ENCODE data around the gene CTF1. TPM values are rescaled to one million over a fixed set of nuclear protein-coding genes. Genes with fewer than 3 reads are reported as not detected.
"Not testable (repeated sequence)": the region's sequence is repeated elsewhere in the genome, so short reads cannot be mapped to it uniquely, and the experiment has no call there.

The CTF1 gene
- total RNA-seq, 1 donor from 2014 or later, result 3.2 TPM

- TF ChIP-seq POLR2A (IDR thresholded peaks at IDR 0.05) (no peak), POLR2AphosphoS5 (IDR thresholded peaks at IDR 0.05; ENCODE audit: insufficient read depth in 1 of 2, low read depth in 1 of 2) (no peak)
- TF ChIP-seq, protein P1, sequence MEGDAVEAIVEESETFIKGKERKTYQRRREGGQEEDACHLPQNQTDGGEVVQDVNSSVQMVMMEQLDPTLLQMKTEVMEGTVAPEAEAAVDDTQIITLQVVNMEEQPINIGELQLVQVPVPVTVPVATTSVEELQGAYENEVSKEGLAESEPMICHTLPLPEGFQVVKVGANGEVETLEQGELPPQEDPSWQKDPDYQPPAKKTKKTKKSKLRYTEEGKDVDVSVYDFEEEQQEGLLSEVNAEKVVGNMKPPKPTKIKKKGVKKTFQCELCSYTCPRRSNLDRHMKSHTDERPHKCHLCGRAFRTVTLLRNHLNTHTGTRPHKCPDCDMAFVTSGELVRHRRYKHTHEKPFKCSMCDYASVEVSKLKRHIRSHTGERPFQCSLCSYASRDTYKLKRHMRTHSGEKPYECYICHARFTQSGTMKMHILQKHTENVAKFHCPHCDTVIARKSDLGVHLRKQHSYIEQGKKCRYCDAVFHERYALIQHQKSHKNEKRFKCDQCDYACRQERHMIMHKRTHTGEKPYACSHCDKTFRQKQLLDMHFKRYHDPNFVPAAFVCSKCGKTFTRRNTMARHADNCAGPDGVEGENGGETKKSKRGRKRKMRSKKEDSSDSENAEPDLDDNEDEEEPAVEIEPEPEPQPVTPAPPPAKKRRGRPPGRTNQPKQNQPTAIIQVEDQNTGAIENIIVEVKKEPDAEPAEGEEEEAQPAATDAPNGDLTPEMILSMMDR (IDR thresholded peaks at IDR 0.05), result no peak
- no peaks in the 10 kb centered on the region for H3K4me1 ChIP-seq
- intact Hi-C loops (cut with DNase I), result no loop called here
- H3K36me3 ChIP-seq, result no peaks in the 10 kb centered on the region
- no peak for DNase-seq (ENCODE audit: extremely low spot score in 2 of 2)
- no peak overlapping the region for H3K4me3 ChIP-seq
- H3K27me3 ChIP-seq, result no peaks in the 10 kb centered on the region
- H3K27ac ChIP-seq, result no peak overlapping the region
- no peaks in the 10 kb centered on the region for H3K9me3 ChIP-seq
Measured at GRCh38 chr16:30858829-30859423, 37.5 kb upstream of the CTF1 start.

- H3K4me1 ChIP-seq; H3K36me3 ChIP-seq; H3K27ac ChIP-seq; H3K4me3 ChIP-seq; H3K27me3 ChIP-seq; DNase-seq (ENCODE audit: extremely low spot score in 2 of 2); H3K9me3 ChIP-seq; intact Hi-C loops (cut with DNase I): not testable (repeated sequence)
Measured at GRCh38 chr16:30860729-30861128, 35.7 kb upstream of the CTF1 start.

DNA sequence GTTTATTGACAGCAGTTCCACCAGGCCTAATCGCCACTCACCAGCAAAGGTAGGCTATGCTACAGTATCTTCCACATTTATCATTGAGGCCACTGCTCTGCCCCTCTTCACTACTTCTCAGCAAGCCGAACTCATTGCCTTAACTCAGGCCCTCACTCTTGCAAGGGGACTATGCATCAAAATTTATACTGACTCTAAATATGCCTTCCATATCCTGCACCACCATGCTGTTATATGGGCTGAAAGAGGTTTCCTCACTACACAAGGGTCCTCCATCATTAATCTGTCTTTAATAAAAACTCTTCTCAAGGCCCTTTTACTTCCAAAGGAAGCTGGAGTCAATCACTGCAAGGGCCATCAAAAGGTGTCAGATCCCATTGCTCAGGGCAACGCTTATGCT lies 33.2 kb upstream of the CTF1 start:
- intact Hi-C loops (cut with DNase I); H3K4me3 ChIP-seq; H3K27me3 ChIP-seq; H3K27ac ChIP-seq; DNase-seq (ENCODE audit: extremely low spot score in 2 of 2); H3K9me3 ChIP-seq; H3K36me3 ChIP-seq; H3K4me1 ChIP-seq: not testable (repeated sequence)

GRCh38 chr16:30866031-30866430 lies 30.4 kb upstream of the CTF1 start:
- no peaks in the 10 kb centered on the region for H3K9me3 ChIP-seq
- intact Hi-C loops (cut with DNase I), result no loop called here
- no peaks in the 10 kb centered on the region for H3K4me1 ChIP-seq
- TF ChIP-seq POLR2AphosphoS5 (IDR thresholded peaks at IDR 0.05; ENCODE audit: insufficient read depth in 1 of 2, low read depth in 1 of 2) (no peak), POLR2A (IDR thresholded peaks at IDR 0.05) (no peak)
- TF ChIP-seq, protein P1 (IDR thresholded peaks at IDR 0.05), result no peak
- no peaks in the 10 kb centered on the region for H3K36me3 ChIP-seq
- no peaks in the 10 kb centered on the region for H3K27me3 ChIP-seq
- no peak overlapping the region for H3K4me3 ChIP-seq
- H3K27ac ChIP-seq, result no peak overlapping the region
- no peak for DNase-seq (ENCODE audit: extremely low spot score in 2 of 2)

- intact Hi-C loops (cut with DNase I), result no loop called here
- Histone ChIP-seq H3K36me3 (no peaks in the 10 kb centered on the region), H3K4me1 (no peaks in the 10 kb centered on the region), H3K27me3 (no peaks in the 10 kb centered on the region), H3K4me3 (no peak overlapping the region), H3K27ac (no peak overlapping the region), H3K9me3 (no peaks in the 10 kb centered on the region)
- TF ChIP-seq, protein P1 (IDR thresholded peaks at IDR 0.05), result no peak
- TF ChIP-seq POLR2AphosphoS5 (IDR thresholded peaks at IDR 0.05; ENCODE audit: insufficient read depth in 1 of 2, low read depth in 1 of 2), result no peak
- no peak for TF ChIP-seq POLR2A (IDR thresholded peaks at IDR 0.05)
- DNase-seq (ENCODE audit: extremely low spot score in 2 of 2), result no peak
Measured at GRCh38 chr16:30867747-30868146, 28.7 kb upstream of the CTF1 start.

DNA sequence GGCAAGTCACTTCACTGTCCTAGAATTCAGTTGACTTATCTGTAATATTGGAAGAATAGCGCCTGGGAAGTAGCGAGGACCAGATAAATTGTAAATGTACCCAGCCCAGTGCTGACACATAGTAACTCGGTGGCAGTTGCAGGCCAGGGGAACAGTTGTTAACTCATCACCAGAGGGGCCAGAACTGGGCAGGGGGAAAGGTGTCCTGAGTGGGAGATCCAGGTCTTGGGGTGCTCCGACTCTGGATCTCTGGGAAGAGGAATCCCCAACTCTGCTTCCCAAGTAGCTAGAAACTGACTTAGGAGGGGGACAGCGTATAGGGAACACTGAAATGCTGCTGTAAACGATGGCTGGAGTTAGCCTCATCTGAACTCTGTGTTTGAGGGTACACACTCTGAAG lies 25.5 kb upstream of the CTF1 start:
- no peak for DNase-seq (ENCODE audit: extremely low spot score in 2 of 2)
- TF ChIP-seq POLR2AphosphoS5 (IDR thresholded peaks at IDR 0.05; ENCODE audit: insufficient read depth in 1 of 2, low read depth in 1 of 2), result no peak
- no peak for TF ChIP-seq POLR2A (IDR thresholded peaks at IDR 0.05)
- TF ChIP-seq, protein P1 (IDR thresholded peaks at IDR 0.05), result no peak
- H3K36me3 ChIP-seq, result no peaks in the 10 kb centered on the region
- H3K4me3 ChIP-seq, result no peak overlapping the region
- intact Hi-C loops (cut with DNase I), result no loop called here
- H3K4me1 ChIP-seq, result peaks cover 11% of the 10 kb centered on the region
- H3K27ac ChIP-seq, result no peak overlapping the region
- H3K27me3 ChIP-seq, result no peaks in the 10 kb centered on the region
- no peaks in the 10 kb centered on the region for H3K9me3 ChIP-seq
